Tibial artery (tissue), 4 donors: Measurements from ENCODE around the gene PRR19.

Source experiments
- DNase-seq, 2 donors: peaks; one replicate each; pipeline ENCODE4 v3.0.0-alpha.2; 2019
- H3K27ac ChIP-seq, 2 donors: fragments of 200-600 bp; sonication (generic) in 1 of 2; 1 replicate in 1 of 2; 2 replicates in 1 of 2; pipeline ENCODE4 v1.5.1; 2018 to 2019; ENCODE audit warnings: mild to moderate bottlenecking in 1 of 2
- H3K27me3 ChIP-seq, 2 donors: fragments of 200-600 bp; sonication (generic) in 1 of 2; one replicate each; pipeline versions ENCODE4 v1.5.1 to v1.6.0; 2016 to 2019
- H3K36me3 ChIP-seq, 3 donors: fragments of 200-600 bp; sonication (generic) in 2 of 3; one replicate each; pipeline ENCODE4 v1.5.1; 2016 to 2019; ENCODE audit warnings: mild to moderate bottlenecking in 2 of 3
- H3K4me1 ChIP-seq, 4 donors: fragments of 200-600 bp; sonication (generic) in 2 of 4; 1 replicate in 3 of 4; 2 replicates in 1 of 4; pipeline ENCODE4 v1.5.1; 2016 to 2019
- H3K4me3 ChIP-seq, 2 donors: fragments of 200-600 bp; sonication (generic) in 1 of 2; 1 replicate in 1 of 2; 2 replicates in 1 of 2; pipeline ENCODE4 v1.5.1; 2018 to 2019; ENCODE audit warnings: mild to moderate bottlenecking in 2 of 2
- H3K9me3 ChIP-seq, 3 donors: fragments of 200-600 bp; sonication (generic) in 1 of 3; one replicate each; pipeline ENCODE4 v1.5.1; 2016 to 2019
- CTCF ChIP-seq, 2 experiments: fragments of 200-600 bp in 1 of 2; fragments of 450-650 bp in 1 of 2; IDR thresholded peaks; one replicate each; pipeline ENCODE4 v1.5.1; 2017 to 2019; ENCODE audit warnings: antibody characterized with exemption in 2 of 2, mild to moderate bottlenecking in 1 of 2, moderate library complexity in 1 of 2
- intact Hi-C: fragments of 100-400 bp; cut with DNase I; formaldehyde crosslinking; loops from one replicate; pipeline ENCODE4 v1.15.0; 2023; ENCODE audit warnings: low total_unique reads

Gene PRR19

GRCh38 chr19:42279902-42280814 lies 21.8 kb upstream of the PRR19 start:
- Histone ChIP-seq H3K9me3 (no peaks in the 10 kb centered on the region), H3K27ac (peak overlapping the region; percentile 93 to 97), H3K4me3 (peak overlapping the region; percentile 78 to 85), H3K36me3 (no peaks in the 10 kb centered on the region), H3K27me3 (no peaks in the 10 kb centered on the region), H3K4me1 (peaks cover 6 to 85% (median 75%) of the 10 kb centered on the region in 4 donors)
- DNase-seq = peak; percentile 90 to 96
- intact Hi-C loops = loop anchor here (2.0 kb wide), 1 partner anchor 33 kb away; no protein-coding TSS in a partner anchor
- peak; percentile 89 to 91 for TF ChIP-seq CTCF (IDR thresholded peaks at IDR 0.05)

GRCh38 chr19:42280815-42281145 lies 21.2 kb upstream of the PRR19 start:
- H3K4me1 ChIP-seq = peaks cover 6 to 86% (median 77%) of the 10 kb centered on the region in 4 donors
- intact Hi-C loops = no loop called here
- no peak for TF ChIP-seq CTCF (IDR thresholded peaks at IDR 0.05)
- no peaks in the 10 kb centered on the region for H3K9me3 ChIP-seq
- H3K36me3 ChIP-seq = no peaks in the 10 kb centered on the region
- H3K27me3 ChIP-seq = no peaks in the 10 kb centered on the region
- peak overlapping the region; percentile 93 to 97 for H3K27ac ChIP-seq
- H3K4me3 ChIP-seq = peak overlapping the region; percentile 78 to 85
- peak; percentile 73 to 90 for DNase-seq

- no peaks in the 10 kb centered on the region for H3K36me3 ChIP-seq
- peak; percentile 75 to 88 for DNase-seq
- peaks cover 6 to 86% (median 79%) of the 10 kb centered on the region in 4 donors for H3K4me1 ChIP-seq
- intact Hi-C loops = no loop called here
- H3K27ac ChIP-seq = peak overlapping the region; percentile 93 to 97
- TF ChIP-seq CTCF (IDR thresholded peaks at IDR 0.05) = peak in 1 of 2 experiments; percentile 32
- H3K27me3 ChIP-seq = no peaks in the 10 kb centered on the region
- H3K4me3 ChIP-seq = peak overlapping the region; percentile 78 to 85
- H3K9me3 ChIP-seq = no peaks in the 10 kb centered on the region
These were observed 20.6 kb upstream of the PRR19 start for GRCh38 chr19:42281146-42281826.

GRCh38 chr19:42281827-42282762 lies 19.8 kb upstream of the PRR19 start:
- peak overlapping the region; percentile 78 to 85 for H3K4me3 ChIP-seq
- intact Hi-C loops = no loop called here

More at GRCh38 chr19:42281827-42282762, 19.8 kb upstream of the PRR19 start:
- peak in 1 of 2 donors; percentile 72 for DNase-seq
- peaks cover 0 to 8% (median 5%) of the 10 kb centered on the region in 3 donors for H3K36me3 ChIP-seq
- no peaks in the 10 kb centered on the region for H3K27me3 ChIP-seq
- H3K27ac ChIP-seq = peak overlapping the region; percentile 93 to 97
- peaks cover 6 to 85% (median 79%) of the 10 kb centered on the region in 4 donors for H3K4me1 ChIP-seq
- TF ChIP-seq CTCF (IDR thresholded peaks at IDR 0.05) = no peak
- H3K9me3 ChIP-seq = no peaks in the 10 kb centered on the region
